Measurements from ENCODE around the gene DUSP21. TPM values are rescaled to one million over a fixed set of nuclear protein-coding genes. Genes with fewer than 3 reads are reported as not detected.

Gene DUSP21
- total and polyA plus RNA-seq, 10 of the 15 experiments (the other 5 are each of a cell fraction or from before 2014, with no cell fraction given): not detected

DNA sequence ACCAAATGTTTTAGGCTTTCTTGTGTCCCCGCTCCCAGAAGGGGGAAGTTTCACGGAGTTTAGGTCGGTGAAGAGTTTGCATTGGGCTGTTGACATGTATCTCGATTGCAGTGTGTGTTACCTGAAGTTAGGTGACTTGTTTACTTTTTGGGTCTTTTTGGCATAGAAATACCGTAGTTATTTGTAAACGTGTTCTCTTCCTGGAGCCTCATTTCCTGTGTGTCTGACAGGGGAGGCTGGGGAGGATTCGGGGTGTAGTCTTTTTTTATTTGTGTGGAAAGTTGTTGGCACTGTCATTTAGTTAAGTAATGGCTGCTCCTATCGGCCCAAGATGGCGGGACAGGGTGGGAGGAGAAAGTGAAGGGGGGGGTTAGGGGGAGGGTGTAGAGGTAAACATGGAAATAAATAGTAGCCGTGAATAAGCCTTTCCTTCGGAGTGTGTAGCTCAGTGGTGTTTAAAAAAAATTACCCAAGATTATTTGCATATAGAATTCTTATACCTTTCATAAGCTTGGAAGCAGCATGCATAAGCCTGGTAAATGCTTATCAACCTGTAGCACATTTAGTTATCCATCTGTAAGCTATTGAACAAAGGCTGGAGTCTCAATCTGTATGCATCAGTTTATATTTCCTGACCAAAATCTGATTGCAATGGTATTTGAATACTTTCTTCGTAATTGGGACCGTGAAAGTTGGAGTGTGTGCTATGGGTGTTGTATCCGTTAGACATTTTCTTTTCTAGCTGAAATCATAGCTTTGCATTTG, 30.8 kb downstream of the DUSP21 start:
- in situ Hi-C loops (cut with MboI): loop anchor here (25.0 kb wide), 2 partner anchors 188 to 888 kb away; no protein-coding TSS in a partner anchor

More for the DNA sequence above, 30.8 kb downstream of the DUSP21 start:
- ChIA-PET RAD21 (ENCODE audit: unreplicated experiment) (interaction anchor here (0.7 to 6.1 kb wide), 13 partner anchors 13 to 200 kb away, joined by 3 to 50 read pairs (median 5); no protein-coding TSS in a partner anchor), CTCF (interaction anchor here (1.1 to 3.4 kb wide), 5 partner anchors 12 to 195 kb away, joined by 3 to 31 read pairs (median 10); no protein-coding TSS in a partner anchor), SMC1A (ENCODE audit: uncharacterized antibody, unreplicated experiment) (interaction anchor here (0.6 to 3.9 kb wide), 16 partner anchors 9 to 208 kb away, joined by 3 to 50 read pairs (median 4); no protein-coding TSS in a partner anchor), POLR2A (interaction anchor here (0.5 to 3.7 kb wide), 11 partner anchors 12 to 358 kb away, joined by 3 to 24 read pairs (median 3); no protein-coding TSS in a partner anchor)
- H3K4me2 ChIP-seq (ENCODE audit: control insufficient read depth, insufficient read depth): peak overlapping the region; percentile 66
- H4K20me1 ChIP-seq (ENCODE audit: control insufficient read depth, insufficient read depth): no peaks in the 10 kb centered on the region
- H3K36me3 ChIP-seq (ENCODE audit: control insufficient read depth in 2 of 2, insufficient read depth in 2 of 2, low read length in 1 of 2): no peaks in the 10 kb centered on the region; a peak in 1 of 4 replicates
- TF ChIP-seq BRCA1 (IDR thresholded peaks at IDR 0.05; ENCODE audit: low read depth, low read length) (no peak), MEF2B (IDR thresholded peaks at IDR 0.05; ENCODE audit: partially characterized antibody, poor library complexity, severe bottlenecking) (no peak), HDGF (IDR thresholded peaks at IDR 0.05) (no peak), KAT2A (conservative IDR thresholded peaks at IDR 0.05; ENCODE audit: control insufficient read depth, low read depth, low read length) (no peak), IRF4 (IDR thresholded peaks at IDR 0.05; ENCODE audit: low read depth, low read length) (no peak), CHD4 (IDR thresholded peaks at IDR 0.05) (no peak), HCFC1 (IDR thresholded peaks at IDR 0.05; ENCODE audit: low read length) (no peak), MXI1 (IDR thresholded peaks at IDR 0.05; ENCODE audit: low read depth, low read length) (peak; percentile 54; the same call in 1 of the 2 replicates), CREB1 (IDR thresholded peaks at IDR 0.05; ENCODE audit: low read depth) (peak; percentile 33; the same call in 1 of the 2 replicates), SIN3A (IDR thresholded peaks at IDR 0.05; ENCODE audit: low read depth, low read length) (no peak), YY1 (IDR thresholded peaks at IDR 0.05; ENCODE audit: low read depth, low read length) (peak; percentile 95), NBN (IDR thresholded peaks at IDR 0.05) (peak; percentile 21; the same call in 1 of the 2 replicates)
- TF ChIP-seq, protein P1, sequence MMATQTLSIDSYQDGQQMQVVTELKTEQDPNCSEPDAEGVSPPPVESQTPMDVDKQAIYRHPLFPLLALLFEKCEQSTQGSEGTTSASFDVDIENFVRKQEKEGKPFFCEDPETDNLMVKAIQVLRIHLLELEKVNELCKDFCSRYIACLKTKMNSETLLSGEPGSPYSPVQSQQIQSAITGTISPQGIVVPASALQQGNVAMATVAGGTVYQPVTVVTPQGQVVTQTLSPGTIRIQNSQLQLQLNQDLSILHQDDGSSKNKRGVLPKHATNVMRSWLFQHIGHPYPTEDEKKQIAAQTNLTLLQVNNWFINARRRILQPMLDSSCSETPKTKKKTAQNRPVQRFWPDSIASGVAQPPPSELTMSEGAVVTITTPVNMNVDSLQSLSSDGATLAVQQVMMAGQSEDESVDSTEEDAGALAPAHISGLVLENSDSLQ (IDR thresholded peaks at IDR 0.05): 0 out of 2 replicates have a peak, but pooled peaks have one; percentile 17
- TF ChIP-seq, protein P2, sequence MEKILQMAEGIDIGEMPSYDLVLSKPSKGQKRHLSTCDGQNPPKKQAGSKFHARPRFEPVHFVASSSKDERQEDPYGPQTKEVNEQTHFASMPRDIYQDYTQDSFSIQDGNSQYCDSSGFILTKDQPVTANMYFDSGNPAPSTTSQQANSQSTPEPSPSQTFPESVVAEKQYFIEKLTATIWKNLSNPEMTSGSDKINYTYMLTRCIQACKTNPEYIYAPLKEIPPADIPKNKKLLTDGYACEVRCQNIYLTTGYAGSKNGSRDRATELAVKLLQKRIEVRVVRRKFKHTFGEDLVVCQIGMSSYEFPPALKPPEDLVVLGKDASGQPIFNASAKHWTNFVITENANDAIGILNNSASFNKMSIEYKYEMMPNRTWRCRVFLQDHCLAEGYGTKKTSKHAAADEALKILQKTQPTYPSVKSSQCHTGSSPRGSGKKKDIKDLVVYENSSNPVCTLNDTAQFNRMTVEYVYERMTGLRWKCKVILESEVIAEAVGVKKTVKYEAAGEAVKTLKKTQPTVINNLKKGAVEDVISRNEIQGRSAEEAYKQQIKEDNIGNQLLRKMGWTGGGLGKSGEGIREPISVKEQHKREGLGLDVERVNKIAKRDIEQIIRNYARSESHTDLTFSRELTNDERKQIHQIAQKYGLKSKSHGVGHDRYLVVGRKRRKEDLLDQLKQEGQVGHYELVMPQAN (conservative IDR thresholded peaks at IDR 0.05): 0 out of 2 replicates have a peak, but pooled peaks have one; percentile 28
- TF ChIP-seq, protein P3, sequence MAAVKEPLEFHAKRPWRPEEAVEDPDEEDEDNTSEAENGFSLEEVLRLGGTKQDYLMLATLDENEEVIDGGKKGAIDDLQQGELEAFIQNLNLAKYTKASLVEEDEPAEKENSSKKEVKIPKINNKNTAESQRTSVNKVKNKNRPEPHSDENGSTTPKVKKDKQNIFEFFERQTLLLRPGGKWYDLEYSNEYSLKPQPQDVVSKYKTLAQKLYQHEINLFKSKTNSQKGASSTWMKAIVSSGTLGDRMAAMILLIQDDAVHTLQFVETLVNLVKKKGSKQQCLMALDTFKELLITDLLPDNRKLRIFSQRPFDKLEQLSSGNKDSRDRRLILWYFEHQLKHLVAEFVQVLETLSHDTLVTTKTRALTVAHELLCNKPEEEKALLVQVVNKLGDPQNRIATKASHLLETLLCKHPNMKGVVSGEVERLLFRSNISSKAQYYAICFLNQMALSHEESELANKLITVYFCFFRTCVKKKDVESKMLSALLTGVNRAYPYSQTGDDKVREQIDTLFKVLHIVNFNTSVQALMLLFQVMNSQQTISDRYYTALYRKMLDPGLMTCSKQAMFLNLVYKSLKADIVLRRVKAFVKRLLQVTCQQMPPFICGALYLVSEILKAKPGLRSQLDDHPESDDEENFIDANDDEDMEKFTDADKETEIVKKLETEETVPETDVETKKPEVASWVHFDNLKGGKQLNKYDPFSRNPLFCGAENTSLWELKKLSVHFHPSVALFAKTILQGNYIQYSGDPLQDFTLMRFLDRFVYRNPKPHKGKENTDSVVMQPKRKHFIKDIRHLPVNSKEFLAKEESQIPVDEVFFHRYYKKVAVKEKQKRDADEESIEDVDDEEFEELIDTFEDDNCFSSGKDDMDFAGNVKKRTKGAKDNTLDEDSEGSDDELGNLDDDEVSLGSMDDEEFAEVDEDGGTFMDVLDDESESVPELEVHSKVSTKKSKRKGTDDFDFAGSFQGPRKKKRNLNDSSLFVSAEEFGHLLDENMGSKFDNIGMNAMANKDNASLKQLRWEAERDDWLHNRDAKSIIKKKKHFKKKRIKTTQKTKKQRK (IDR thresholded peaks at IDR 0.05; ENCODE audit: low read depth, low read length): no peak
- H2AFZ ChIP-seq (ENCODE audit: control insufficient read depth, low read depth, low read length): peak overlapping the region; percentile 79
- H3K4me3 ChIP-seq: peak overlapping the region; percentile 91
- ATAC-seq (peak; percentile 26), FAIRE-seq (peak; percentile 31), DNase-seq (ENCODE audit: low read depth, low spot score) (no peak)
- intact Hi-C loops (cut with micrococcal nuclease; ENCODE audit: unreplicated experiment): loop anchor here (2.0 kb wide), 1 partner anchor 30 kb away; no protein-coding TSS in a partner anchor
- TSS peak; percentile 60 for BruUV-seq (replicated peaks)
- no peaks in the 10 kb centered on the region for H3K4me1 ChIP-seq (ENCODE audit: control insufficient read depth, insufficient read depth, low read length)
- H3K27ac ChIP-seq (ENCODE audit: control insufficient read depth, insufficient read depth): peak overlapping the region; percentile 90
- peak overlapping the region; percentile 91 for H3K9ac ChIP-seq (ENCODE audit: control insufficient read depth, insufficient read depth, low read length)
- WGBS (ENCODE audit: insufficient coverage, insufficient replicate concordance, low lambda C conversion rate, missing lambda C conversion rate): 0% methylated on average over 14 of the region's 14 CpGs
- no peaks in the 10 kb centered on the region; the same call in 1 of the 3 replicates for H3K9me3 ChIP-seq (replicated peaks; ENCODE audit: control insufficient read depth, insufficient read depth, low read length)
- peaks cover 80% of the 10 kb centered on the region for H3K79me2 ChIP-seq (ENCODE audit: control insufficient read depth, insufficient read depth, low read length)
- H3K27me3 ChIP-seq (replicated peaks in 1 of 2; ENCODE audit: control insufficient read depth in 2 of 2, insufficient read depth in 2 of 2, low read length in 1 of 2): no peaks in the 10 kb centered on the region
